Measurements from ENCODE around the gene RAB25.

DNA sequence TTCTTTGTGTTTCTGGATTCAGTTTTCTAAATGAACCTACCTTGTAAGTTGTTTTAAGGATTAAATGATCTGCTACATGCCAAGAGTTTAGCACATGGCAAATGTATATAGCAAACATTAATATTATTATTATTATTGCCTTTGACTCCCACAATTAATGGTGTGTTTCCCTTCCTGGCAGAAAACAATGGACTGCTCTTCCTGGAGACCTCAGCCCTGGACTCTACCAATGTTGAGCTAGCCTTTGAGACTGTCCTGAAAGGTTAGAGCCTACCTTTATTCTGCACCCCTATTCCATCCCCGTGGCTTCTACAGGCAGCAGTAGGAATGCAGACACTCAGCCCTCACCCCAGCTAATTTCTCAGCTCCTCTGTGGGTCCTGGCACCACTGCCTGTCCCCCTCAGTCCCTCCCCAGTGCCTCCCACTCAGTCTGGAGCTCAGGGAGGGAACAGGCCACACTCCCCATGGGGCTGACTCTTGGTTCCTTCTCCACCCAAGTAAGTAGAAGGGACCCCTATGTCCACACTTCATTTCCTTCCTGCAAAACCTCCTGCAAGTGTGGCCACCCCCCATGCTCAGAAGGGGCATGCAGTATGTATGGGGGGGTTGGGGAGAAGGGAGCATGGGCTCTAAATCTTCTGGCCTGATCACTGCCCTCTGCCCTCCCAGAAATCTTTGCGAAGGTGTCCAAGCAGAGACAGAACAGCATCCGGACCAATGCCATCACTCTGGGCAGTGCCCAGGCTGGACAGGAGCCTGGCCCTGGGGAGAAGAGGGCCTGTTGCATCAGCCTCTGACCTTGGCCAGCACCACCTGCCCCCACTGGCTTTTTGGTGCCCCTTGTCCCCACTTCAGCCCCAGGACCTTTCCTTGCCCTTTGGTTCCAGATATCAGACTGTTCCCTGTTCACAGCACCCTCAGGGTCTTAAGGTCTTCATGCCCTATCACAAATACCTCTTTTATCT lies 8.8 kb downstream of the RAB25 start:
- TF ChIP-seq YY1 (IDR thresholded peaks at IDR 0.05; ENCODE audit: insufficient read depth, insufficient read length) (no peak), SUZ12 (IDR thresholded peaks at IDR 0.05; ENCODE audit: extremely low read depth, insufficient read depth, insufficient read length) (no peak), ZNF274 (IDR thresholded peaks at IDR 0.05; ENCODE audit: low read depth, low read length) (no peak)
